K562 (cell line): Measurements from ENCODE around the gene BET1L.

Experiments
- ARID1B ChIP-seq: fragments of 450-650 bp; IDR thresholded peaks from 2 replicates; pipeline ENCODE4 v1.6.1; 2016; ENCODE audit warnings: antibody characterized with exemption, mild to moderate bottlenecking, inconsistent platforms
- CTCF ChIP-seq, 3 experiments: IDR thresholded peaks in 2 of 3; conservative IDR thresholded peaks in 1 of 3; 2 replicates each; pipeline ENCODE4 v1.5.1; 2011 to 2012; ENCODE audit warnings: low read length in 3 of 3, mild to moderate bottlenecking in 3 of 3, control low read depth in 2 of 3, improper control_type of control experiment in 1 of 3, inconsistent platforms in 1 of 3, low read depth in 1 of 3, mixed read lengths in 1 of 3, moderate library complexity in 1 of 3; ENCODE audit not compliant: insufficient read depth in 2 of 3
- EHMT2 ChIP-seq: fragments of 450-650 bp; IDR thresholded peaks from 2 replicates; pipeline ENCODE4 v1.6.1; 2018; ENCODE audit warnings: antibody characterized with exemption
- HES1 ChIP-seq: fragments of 450-650 bp; IDR thresholded peaks from 2 replicates; pipeline ENCODE4 v1.6.1; 2016; ENCODE audit warnings: low read depth, mild to moderate bottlenecking, moderate library complexity
- HMGXB4 ChIP-seq: sonication (generic); formaldehyde crosslinking; IDR thresholded peaks from 2 replicates; pipeline ENCODE4 v1.8.1; 2023; ENCODE audit warnings: mild to moderate bottlenecking, missing genetic modification reagents
- JUND ChIP-seq, 2 experiments: IDR thresholded peaks; 2 replicates in 1 of 2; 3 replicates in 1 of 2; pipeline ENCODE4 v1.6.1; 2011; ENCODE audit warnings: borderline replicate concordance in 2 of 2, low read depth in 2 of 2, low read length in 2 of 2, improper control_type of control experiment in 1 of 2, missing biosample characterization in 1 of 2, missing genetic modification characterization in 1 of 2, missing genetic modification reagents in 1 of 2
- MTA3 ChIP-seq: fragments of 450-650 bp; formaldehyde crosslinking; IDR thresholded peaks from 2 replicates; pipeline ENCODE4 v1.6.1; 2017; ENCODE audit warnings: mild to moderate bottlenecking, borderline replicate concordance
- RCOR1 ChIP-seq, 2 experiments: IDR thresholded peaks; 2 replicates each; pipeline ENCODE4 v1.6.1; 2012; ENCODE audit warnings: low read depth in 2 of 2, low read length in 2 of 2, borderline replicate concordance in 1 of 2, improper control_type of control experiment in 1 of 2
- SP2 ChIP-seq: IDR thresholded peaks from 2 replicates; pipeline ENCODE4 v1.6.1; 2011; ENCODE audit warnings: mild to moderate bottlenecking, low read depth, low read length, moderate library complexity; ENCODE audit not compliant: poor library complexity, severe bottlenecking; ENCODE audit errors: extremely low read depth
- ZBTB2 ChIP-seq: fragments of 450-650 bp; IDR thresholded peaks from 2 replicates; pipeline ENCODE4 v1.6.1; 2016; ENCODE audit warnings: antibody characterized with exemption
- ZKSCAN3 ChIP-seq: fragments of 250-450 bp; sonication (Bioruptor Pico); IDR thresholded peaks from 2 replicates; pipeline ENCODE4 v1.4.0; 2020
- ZNF316 ChIP-seq: fragments of 450-650 bp; IDR thresholded peaks from 2 replicates; pipeline ENCODE4 v1.6.1; 2016
- ZNF551 ChIP-seq: fragments of 250-450 bp; sonication (Bioruptor Pico); IDR thresholded peaks from 2 replicates; pipeline ENCODE4 v1.5.0; 2021; ENCODE audit warnings: mild to moderate bottlenecking, moderate library complexity

- no peak for TF ChIP-seq RCOR1 (IDR thresholded peaks at IDR 0.05; ENCODE audit: borderline replicate concordance in 1 of 2, low read depth in 2 of 2, low read length in 2 of 2)
- no peak for TF ChIP-seq ZBTB2
- no peak for TF ChIP-seq CTCF (IDR thresholded peaks at IDR 0.05 in 2 of 3, conservative IDR thresholded peaks at IDR 0.05 in 1 of 3; ENCODE audit: insufficient read depth in 2 of 3, low read depth in 1 of 3, low read length in 3 of 3)
- no peak for TF ChIP-seq MTA3
- no peak for TF ChIP-seq ARID1B
- TF ChIP-seq HES1, result no peak
- TF ChIP-seq ZNF551 (CRISPR knock-in tag), result no peak
- TF ChIP-seq ZKSCAN3 (CRISPR knock-in tag), result no peak
- no peak for TF ChIP-seq EHMT2
- no peak for TF ChIP-seq ZNF316
- TF ChIP-seq JUND (IDR thresholded peaks at IDR 0.05; ENCODE audit: borderline replicate concordance, low read depth, low read length), result no peak
- TF ChIP-seq JUND (tag; IDR thresholded peaks at IDR 0.05; ENCODE audit: borderline replicate concordance, low read depth, low read length), result no peak
- no peak for TF ChIP-seq SP2
- no peak for TF ChIP-seq HMGXB4 (CRISPR knock-in tag)
Measured at GRCh38 chr11:253886-254270, 46.7 kb upstream of the BET1L start.
